Kidney (tissue), 14 donors: ENCODE results near the gene FGFR1OP2. TPM values are rescaled to one million over a fixed set of nuclear protein-coding genes. Genes with fewer than 3 reads are reported as not detected.

ENCODE experiments used
- DNase-seq, 5 donors: peaks; one replicate each; pipeline ENCODE4 v3.0.0-alpha.2; 2013 to 2020
- FAIRE-seq: peaks from 2 replicates; lab custom pipeline; 2012; peaks lifted over from hg19 to GRCh38; lab: Jason Lieb, UNC
- H3K27ac ChIP-seq, 2 donors: one replicate each; pipeline ENCODE4 v1.7.0; 2013; ENCODE audit warnings: low read depth in 2 of 2, low read length in 2 of 2, inconsistent platforms in 1 of 2
- H3K27me3 ChIP-seq: one replicate; pipeline ENCODE4 v1.7.1; 2013; ENCODE audit warnings: low read length, inconsistent platforms; ENCODE audit not compliant: control insufficient read depth, insufficient read depth
- H3K36me3 ChIP-seq, 3 donors: one replicate each; pipeline versions ENCODE4 v1.7.0 to v1.7.1; 2013; ENCODE audit warnings: low read length in 3 of 3, control low read depth in 1 of 3, inconsistent platforms in 1 of 3; ENCODE audit not compliant: insufficient read depth in 3 of 3, control insufficient read depth in 2 of 3
- H3K4me1 ChIP-seq, 3 donors: one replicate each; pipeline versions ENCODE4 v1.7.0 to v1.7.1; 2013; ENCODE audit warnings: low read length in 3 of 3, inconsistent platforms in 1 of 3, low read depth in 1 of 3; ENCODE audit not compliant: control insufficient read depth in 2 of 3, insufficient read depth in 2 of 3
- H3K4me3 ChIP-seq, 3 donors: one replicate each; pipeline versions ENCODE4 v1.7.0 to v1.8.1; 2013; ENCODE audit warnings: low read length in 3 of 3, control low read depth in 1 of 3, inconsistent platforms in 1 of 3
- H3K9ac ChIP-seq, 3 donors: one replicate each; pipeline versions ENCODE4 v1.7.0 to v1.7.1; 2013; ENCODE audit warnings: low read length in 3 of 3, control low read depth in 1 of 3, inconsistent platforms in 1 of 3
- H3K9me3 ChIP-seq, 3 donors: one replicate each; pipeline versions ENCODE4 v1.7.0 to v1.7.1; 2013; ENCODE audit warnings: low read length in 3 of 3, control low read depth in 1 of 3, inconsistent platforms in 1 of 3; ENCODE audit not compliant: control insufficient read depth in 2 of 3, insufficient read depth in 1 of 3
- intact Hi-C: fragments of 100-400 bp; cut with DNase I; formaldehyde crosslinking; loops from one replicate; pipeline ENCODE4 v1.11.1; 2022
- polyA plus RNA-seq: library from polyadenylated mRNA; stranded (reverse); fragments of 350-450 nt; fragmentation: Illumina TruSeq; extraction: RNeasy Lipid Tissue Mini Kit (QIAGEN cat#74804); gene quantifications from one replicate; pipeline ENCODE4 v1.2.3, GENCODE V29; 2014; ENCODE audit warnings: low read depth, low replicate concordance; ENCODE audit not compliant: insufficient read depth
- total RNA-seq: library from RNA; stranded (reverse); fragmentation: NEBNext Ultra II Directional; extraction: Animal tissue kit (Norgen Biotek cat#: 25700); gene quantifications from one replicate; pipeline ENCODE4 v1.2.1, GENCODE V29; 2021
- TF ChIP-seq, protein P1 (sequence below): IDR thresholded peaks from 3 replicates; pipeline ENCODE4 v1.5.1; 2012; ENCODE audit warnings: mild to moderate bottlenecking, moderate library complexity, borderline replicate concordance; ENCODE audit not compliant: insufficient read depth; ENCODE audit errors: extremely low read depth
- donor health status: control.
- donor health status: control.
- donor health status: control.
- donor health status: control.
- donor health status: control.
- donor health status: DM: yes; HTN: yes; CAD: no.
- donor health status: Normal renal cell carcinoma (clear cell type).

FGFR1OP2 gene
- total and polyA plus RNA-seq, 2 donors from 2014 or later: 28.6 to 47.1 TPM

DNA sequence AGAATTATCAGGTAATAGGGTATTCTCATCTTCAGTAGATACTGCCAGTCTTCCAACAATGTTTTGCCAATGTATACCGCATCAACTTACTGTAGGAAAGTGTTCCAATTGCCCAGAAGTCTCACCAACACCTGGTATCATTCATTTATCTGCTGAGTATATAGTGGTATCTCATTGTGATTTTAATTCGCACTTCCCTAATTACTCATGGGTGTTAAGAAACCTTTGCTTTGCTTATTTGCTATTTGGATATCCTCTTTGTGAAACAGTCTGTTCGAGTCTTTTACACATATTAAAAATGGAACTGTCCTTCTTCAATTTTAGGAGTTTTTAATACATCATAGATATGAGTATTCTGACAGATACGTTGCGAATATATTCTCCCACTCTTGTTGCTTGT, 69.8 kb downstream of the FGFR1OP2 start:
- Histone ChIP-seq H3K9me3 (no peaks in the 10 kb centered on the region), H3K27me3 (no peaks in the 10 kb centered on the region), H3K4me1 (peaks cover 2 to 19% (median 5%) of the 10 kb centered on the region in 3 donors), H3K9ac (no peak overlapping the region), H3K4me3 (no peak overlapping the region), H3K27ac (no peak overlapping the region), H3K36me3 (no peaks in the 10 kb centered on the region)
- intact Hi-C loops: loop anchor here (10.0 kb wide), 1 partner anchor 53 kb away; no protein-coding TSS in a partner anchor
- FAIRE-seq: no peak
- no peak for DNase-seq
- TF ChIP-seq, protein P1, sequence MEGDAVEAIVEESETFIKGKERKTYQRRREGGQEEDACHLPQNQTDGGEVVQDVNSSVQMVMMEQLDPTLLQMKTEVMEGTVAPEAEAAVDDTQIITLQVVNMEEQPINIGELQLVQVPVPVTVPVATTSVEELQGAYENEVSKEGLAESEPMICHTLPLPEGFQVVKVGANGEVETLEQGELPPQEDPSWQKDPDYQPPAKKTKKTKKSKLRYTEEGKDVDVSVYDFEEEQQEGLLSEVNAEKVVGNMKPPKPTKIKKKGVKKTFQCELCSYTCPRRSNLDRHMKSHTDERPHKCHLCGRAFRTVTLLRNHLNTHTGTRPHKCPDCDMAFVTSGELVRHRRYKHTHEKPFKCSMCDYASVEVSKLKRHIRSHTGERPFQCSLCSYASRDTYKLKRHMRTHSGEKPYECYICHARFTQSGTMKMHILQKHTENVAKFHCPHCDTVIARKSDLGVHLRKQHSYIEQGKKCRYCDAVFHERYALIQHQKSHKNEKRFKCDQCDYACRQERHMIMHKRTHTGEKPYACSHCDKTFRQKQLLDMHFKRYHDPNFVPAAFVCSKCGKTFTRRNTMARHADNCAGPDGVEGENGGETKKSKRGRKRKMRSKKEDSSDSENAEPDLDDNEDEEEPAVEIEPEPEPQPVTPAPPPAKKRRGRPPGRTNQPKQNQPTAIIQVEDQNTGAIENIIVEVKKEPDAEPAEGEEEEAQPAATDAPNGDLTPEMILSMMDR: no peak

- Histone ChIP-seq H3K4me3 (no peak overlapping the region), H3K27ac (peak overlapping the region in 1 of 2 donors; percentile 8), H3K4me1 (peaks cover 2 to 18% (median 7%) of the 10 kb centered on the region in 3 donors), H3K27me3 (no peaks in the 10 kb centered on the region), H3K9ac (no peak overlapping the region), H3K9me3 (no peaks in the 10 kb centered on the region), H3K36me3 (no peaks in the 10 kb centered on the region)
- no peak for DNase-seq
- TF ChIP-seq, protein P1: peak; percentile 13
- FAIRE-seq: no peak
- intact Hi-C loops: loop anchor here (10.0 kb wide), 1 partner anchor 55 kb away; no protein-coding TSS in a partner anchor
Measured at GRCh38 chr12:27009881-27010301, 71.6 kb downstream of the FGFR1OP2 start.

- TF ChIP-seq, protein P1: no peak
- FAIRE-seq: no peak
- Histone ChIP-seq H3K27me3 (no peaks in the 10 kb centered on the region), H3K4me1 (peaks cover 2 to 23% (median 12%) of the 10 kb centered on the region in 3 donors), H3K9me3 (no peaks in the 10 kb centered on the region), H3K4me3 (peak overlapping the region in 2 of 3 donors; percentile 31 to 83), H3K36me3 (no peaks in the 10 kb centered on the region), H3K9ac (peak overlapping the region in 1 of 3 donors; percentile 51), H3K27ac (peak overlapping the region; percentile 87 to 97)
- no peak for DNase-seq
- intact Hi-C loops: no loop called here
Measured at GRCh38 chr12:27012239-27012981, 74.1 kb downstream of the FGFR1OP2 start.
